WTC11 (cell line): ENCODE results near the gene CRACDL. TPM values are rescaled to one million over a fixed set of nuclear protein-coding genes. Genes with fewer than 3 reads are reported as not detected.

Source experiments
- ATAC-seq: fragments of 200-7000 bp; cut with Tn5 transposase; 2 replicates; pipeline ENCODE4 v1.10.0; 2021; ENCODE audit warnings: mild to moderate bottlenecking, moderate library complexity
- CTCF ChIA-PET: fragments of 300-600 bp; sonication (Branson Sonifier 250); formaldehyde crosslinking; loops from one replicate; lab custom pipeline; 2021; ENCODE audit warnings: antibody characterized with exemption; lab: Charles Lee
- POLR2A ChIA-PET: fragments of 350-600 bp; sonication (Branson Sonifier 250); formaldehyde crosslinking; loops from one replicate; lab custom pipeline; 2021; ENCODE audit warnings: antibody characterized with exemption; lab: Charles Lee
- DNase-seq: peaks from one replicate; pipeline ENCODE4 v3.0.0; 2021; ENCODE audit warnings: low spot score
- H3K27ac Mint-ChIP-seq: 2 replicates; pipeline ENCODE4 v1.8.0; 2021; ENCODE audit warnings: mixed read lengths
- H3K27me3 Mint-ChIP-seq: 2 replicates; pipeline ENCODE4 v1.8.0; 2021; ENCODE audit warnings: low read depth, mild to moderate bottlenecking, moderate library complexity, mixed read lengths
- H3K36me3 Mint-ChIP-seq: 2 replicates; pipeline ENCODE4 v1.8.0; 2021; ENCODE audit warnings: mixed read lengths
- H3K4me1 Mint-ChIP-seq: 2 replicates; pipeline ENCODE4 v1.8.0; 2022; ENCODE audit warnings: mixed read lengths
- H3K4me3 Mint-ChIP-seq: 2 replicates; pipeline ENCODE4 v1.8.0; 2021; ENCODE audit warnings: mild to moderate bottlenecking, moderate library complexity, mixed read lengths
- H3K9me3 Mint-ChIP-seq: 2 replicates; pipeline ENCODE4 v1.8.0; 2021; ENCODE audit warnings: mixed read lengths
- AFF4 ChIP-seq: sonication (generic); formaldehyde crosslinking; IDR thresholded peaks from 2 replicates; pipeline ENCODE4 v1.8.1; 2023; ENCODE audit warnings: mild to moderate bottlenecking, missing genetic modification reagents, borderline replicate concordance
- ARID4B ChIP-seq: sonication (generic); formaldehyde crosslinking; IDR thresholded peaks from 2 replicates; pipeline ENCODE4 v1.8.0; 2023; ENCODE audit warnings: missing genetic modification reagents, mild to moderate bottlenecking, borderline replicate concordance
- EMX1 ChIP-seq: fragments of 250-450 bp; sonication (Bioruptor Pico); IDR thresholded peaks from 2 replicates; pipeline ENCODE4 v1.8.0; 2021; ENCODE audit warnings: mild to moderate bottlenecking
- ERG ChIP-seq: fragments of 250-450 bp; sonication (Bioruptor Pico); IDR thresholded peaks from 2 replicates; pipeline ENCODE4 v1.8.0; 2021; ENCODE audit warnings: mild to moderate bottlenecking
- ESRRA ChIP-seq: sonication (generic); formaldehyde crosslinking; IDR thresholded peaks from 2 replicates; pipeline ENCODE4 v1.8.1; 2022; ENCODE audit warnings: mild to moderate bottlenecking, missing genetic modification reagents, borderline replicate concordance
- ETV6 ChIP-seq: sonication (generic); formaldehyde crosslinking; IDR thresholded peaks from 2 replicates; pipeline ENCODE4 v1.8.1; 2022; ENCODE audit warnings: mild to moderate bottlenecking, missing genetic modification reagents
- FOXP4 ChIP-seq: sonication (generic); formaldehyde crosslinking; IDR thresholded peaks from 2 replicates; pipeline ENCODE4 v1.8.0; 2022; ENCODE audit warnings: mild to moderate bottlenecking, missing genetic modification reagents
- GRHL2 ChIP-seq: fragments of 250-450 bp; sonication (Bioruptor Pico); IDR thresholded peaks from 2 replicates; pipeline ENCODE4 v1.8.0; 2022; ENCODE audit warnings: mild to moderate bottlenecking, moderate library complexity; ENCODE audit not compliant: insufficient replicate concordance, severe bottlenecking
- IRF1 ChIP-seq: sonication (generic); formaldehyde crosslinking; IDR thresholded peaks from 2 replicates; pipeline ENCODE4 v1.8.0; 2023; ENCODE audit warnings: missing genetic modification reagents
- MLX ChIP-seq: sonication (generic); formaldehyde crosslinking; IDR thresholded peaks from 2 replicates; pipeline ENCODE4 v1.8.1; 2023; ENCODE audit warnings: mild to moderate bottlenecking, missing genetic modification reagents, moderate library complexity
- NR3C1 ChIP-seq: sonication (generic); formaldehyde crosslinking; conservative IDR thresholded peaks from 2 replicates; pipeline ENCODE4 v1.8.1; 2023; ENCODE audit warnings: low read depth, mild to moderate bottlenecking, missing genetic modification reagents
- RORB ChIP-seq: fragments of 250-450 bp; sonication (Bioruptor Pico); IDR thresholded peaks from 2 replicates; pipeline ENCODE4 v1.9.0; 2021; ENCODE audit warnings: mild to moderate bottlenecking
- SOX15 ChIP-seq: fragments of 250-450 bp; sonication (Bioruptor Pico); IDR thresholded peaks from 2 replicates; pipeline ENCODE4 v1.9.0; 2021; ENCODE audit warnings: mild to moderate bottlenecking
- TEAD4 ChIP-seq: sonication (generic); formaldehyde crosslinking; IDR thresholded peaks from 2 replicates; pipeline ENCODE4 v1.8.0; 2022; ENCODE audit warnings: mild to moderate bottlenecking, missing genetic modification reagents
- ZMAT4 ChIP-seq: fragments of 250-450 bp; sonication (Bioruptor Pico); IDR thresholded peaks from 2 replicates; pipeline ENCODE4 v1.9.0; 2021; ENCODE audit warnings: mild to moderate bottlenecking
- ZNF317 ChIP-seq: sonication (generic); formaldehyde crosslinking; IDR thresholded peaks from 2 replicates; pipeline ENCODE4 v1.8.1; 2023; ENCODE audit warnings: low read depth, mild to moderate bottlenecking, moderate library complexity, missing genetic modification reagents, borderline replicate concordance
- total RNA-seq: library from RNA; stranded (reverse); gene quantifications from 3 replicates; pipeline ENCODE4 v1.2.3, GENCODE V29; 2021

Gene CRACDL
- total RNA-seq, 1 experiment from 2014 or later = 0.72 TPM

- TF ChIP-seq ARID4B (no peak), TEAD4 (CRISPR knock-in tag) (no peak), ERG (CRISPR knock-in tag) (no peak)
Measured at GRCh38 chr2:98928242-98928641, 7.8 kb downstream of the CRACDL start (continued).

- Mint-ChIP-seq H3K4me1 (peaks cover 15% of the 10 kb centered on the region), H3K9me3 (peaks cover 7% of the 10 kb centered on the region), H3K4me3 (no peak overlapping the region), H3K27me3 (no peaks in the 10 kb centered on the region), H3K36me3 (0 out of 2 replicates have a peak, but pooled peaks cover 3% of the 10 kb centered on the region), H3K27ac (no peak overlapping the region)
- CTCF ChIA-PET = interaction anchor here (1.2 kb wide), 1 partner anchor 41 kb away, joined by 3 read pairs; no protein-coding TSS in a partner anchor
- DNase-seq = no peak
- peak; percentile 43 for ATAC-seq
- POLR2A ChIA-PET = no interaction called here
- TF ChIP-seq ZMAT4 (CRISPR knock-in tag) (no peak), FOXP4 (CRISPR knock-in tag) (no peak), NR3C1 (CRISPR knock-in tag) (no peak), RORB (CRISPR knock-in tag) (no peak), ETV6 (no peak), ZNF317 (no peak), ESRRA (CRISPR knock-in tag) (no peak), AFF4 (CRISPR knock-in tag) (no peak), SOX15 (CRISPR knock-in tag) (no peak), IRF1 (no peak), EMX1 (CRISPR knock-in tag) (no peak), MLX (CRISPR knock-in tag) (no peak), GRHL2 (no peak)
- TF ChIP-seq, all 79 proteins: peak for 0
Measured at GRCh38 chr2:98927027-98927426, 9.0 kb downstream of the CRACDL start.
